RWPE1 (cell line): ENCODE data around the gene C19orf85.

Experiments
- CTCF ChIA-PET: fragments of 350-600 bp; sonication (Branson Sonifier 250); formaldehyde crosslinking; extraction: SDS; loops from one replicate; lab custom pipeline; 2021; lab: Yijun Ruan, JAX
- POLR2A ChIA-PET: fragments of 400-600 bp; formaldehyde crosslinking; extraction: SDS; loops from one replicate; lab custom pipeline; 2020; ENCODE audit warnings: antibody characterized with exemption; ENCODE audit not compliant: low non-redundant PET; lab: Yijun Ruan, JAX
- DNase-seq: peaks from one replicate; pipeline ENCODE4 v3.0.0; 2012; ENCODE audit warnings: low spot score
- H3K27ac ChIP-seq: fragments of 450-650 bp; 2 replicates; pipeline ENCODE4 v1.5.1; 2017
- TF ChIP-seq, protein P1 (sequence below): fragments of 450-650 bp; conservative IDR thresholded peaks from 2 replicates; pipeline ENCODE4 v1.5.1; 2017; ENCODE audit warnings: low read depth, mild to moderate bottlenecking

The C19orf85 gene

DNA sequence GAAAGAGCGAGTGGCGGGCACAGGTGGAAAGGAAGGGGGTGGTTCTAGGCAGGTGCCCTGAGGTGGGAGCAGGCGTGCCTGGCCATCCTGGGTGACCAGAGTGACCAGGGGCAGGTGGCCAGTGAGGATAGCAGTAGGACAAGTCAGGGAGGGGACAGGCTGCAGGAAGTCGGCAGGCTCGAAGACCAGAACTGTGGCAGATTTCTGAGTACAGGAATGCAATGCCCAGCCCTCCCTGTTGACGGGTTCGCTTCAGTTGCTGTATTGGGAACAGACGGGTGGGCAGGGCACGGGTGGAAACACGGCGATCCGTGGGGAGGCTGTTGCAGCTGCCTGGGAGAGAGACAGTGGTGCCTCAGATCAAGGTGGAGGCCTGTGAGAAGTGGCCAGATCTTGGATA lies 13.8 kb upstream of the C19orf85 start:
- TF ChIP-seq, protein P1, sequence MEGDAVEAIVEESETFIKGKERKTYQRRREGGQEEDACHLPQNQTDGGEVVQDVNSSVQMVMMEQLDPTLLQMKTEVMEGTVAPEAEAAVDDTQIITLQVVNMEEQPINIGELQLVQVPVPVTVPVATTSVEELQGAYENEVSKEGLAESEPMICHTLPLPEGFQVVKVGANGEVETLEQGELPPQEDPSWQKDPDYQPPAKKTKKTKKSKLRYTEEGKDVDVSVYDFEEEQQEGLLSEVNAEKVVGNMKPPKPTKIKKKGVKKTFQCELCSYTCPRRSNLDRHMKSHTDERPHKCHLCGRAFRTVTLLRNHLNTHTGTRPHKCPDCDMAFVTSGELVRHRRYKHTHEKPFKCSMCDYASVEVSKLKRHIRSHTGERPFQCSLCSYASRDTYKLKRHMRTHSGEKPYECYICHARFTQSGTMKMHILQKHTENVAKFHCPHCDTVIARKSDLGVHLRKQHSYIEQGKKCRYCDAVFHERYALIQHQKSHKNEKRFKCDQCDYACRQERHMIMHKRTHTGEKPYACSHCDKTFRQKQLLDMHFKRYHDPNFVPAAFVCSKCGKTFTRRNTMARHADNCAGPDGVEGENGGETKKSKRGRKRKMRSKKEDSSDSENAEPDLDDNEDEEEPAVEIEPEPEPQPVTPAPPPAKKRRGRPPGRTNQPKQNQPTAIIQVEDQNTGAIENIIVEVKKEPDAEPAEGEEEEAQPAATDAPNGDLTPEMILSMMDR: no peak
- ChIA-PET CTCF (interaction anchor here (0.9 to 1.2 kb wide), 2 partner anchors 11 to 47 kb away, joined by 5 to 6 read pairs; no protein-coding TSS in a partner anchor), POLR2A (interaction anchor here (0.6 to 1.2 kb wide), 2 partner anchors 26 to 91 kb away, joined by 3 read pairs; no protein-coding TSS in a partner anchor)
- peak overlapping the region; percentile 91 for H3K27ac ChIP-seq
- DNase-seq: no peak

DNA sequence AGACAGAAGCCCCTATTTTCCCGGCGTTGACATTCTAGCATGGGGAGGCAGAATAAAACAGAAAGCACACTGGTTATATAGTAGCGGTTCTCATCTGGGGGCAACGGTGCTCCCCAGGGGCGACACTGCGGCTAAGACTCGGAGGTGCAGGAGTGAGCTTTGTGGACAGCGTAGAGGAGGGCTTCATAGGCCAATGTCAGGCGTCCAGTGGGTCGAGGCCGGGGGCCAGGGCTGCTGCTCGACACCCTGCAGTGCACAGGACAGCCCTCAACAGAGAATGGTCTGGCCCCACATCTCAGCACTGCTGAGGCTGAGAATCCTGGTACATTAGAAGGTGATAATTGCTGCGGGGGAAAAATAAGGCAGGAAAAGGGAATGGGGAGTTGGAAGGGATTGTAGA lies 13.4 kb upstream of the C19orf85 start:
- POLR2A ChIA-PET: interaction anchor here (0.6 kb wide), 1 partner anchor 26 kb away, joined by 3 read pairs; no protein-coding TSS in a partner anchor

DNA sequence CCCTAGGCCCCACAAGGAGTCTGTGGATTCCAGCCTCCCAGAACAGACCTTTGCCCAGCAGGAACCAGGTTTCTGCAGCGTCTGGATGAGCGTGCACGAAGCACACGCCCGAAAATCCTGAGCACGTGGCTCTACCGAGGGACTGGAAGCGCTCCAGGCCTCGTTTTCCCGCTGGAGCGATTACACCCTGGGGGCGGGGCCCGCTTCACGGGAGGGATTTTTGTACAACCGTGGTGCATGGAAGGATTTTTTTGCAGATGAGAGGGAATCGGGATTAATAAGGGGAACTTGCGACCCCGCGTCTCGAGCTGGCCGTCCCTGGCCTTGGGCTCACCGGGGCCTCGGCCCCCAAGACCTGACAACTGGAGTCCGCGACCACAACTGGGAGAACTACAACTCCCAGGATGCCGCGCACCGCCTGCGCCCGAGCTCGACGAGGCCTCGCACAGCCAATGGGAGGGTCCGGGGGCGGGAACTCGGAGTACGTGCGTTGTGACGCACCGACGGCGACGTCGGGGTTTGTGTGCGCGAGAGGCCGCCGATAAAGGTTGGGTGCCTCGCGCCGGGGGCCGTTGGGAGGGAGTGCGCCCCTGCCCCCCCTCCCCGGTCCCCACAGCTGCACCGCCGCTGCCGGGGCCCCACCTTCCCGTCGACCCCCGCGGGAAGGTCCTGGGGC lies 11.7 kb upstream of the C19orf85 start, which contains the start of gene ZNF628:
ZNF628 (plus strand) TSS at position 518 of the 676 bp plus-strand sequence. CDS start 3,294 bp downstream, outside the sequence.
- peak within 1 kb of the TSS; percentile 91 for H3K27ac ChIP-seq
- ChIA-PET CTCF (interaction anchor here (1.1 to 1.7 kb wide), 3 partner anchors 8 to 27 kb away, joined by 3 to 10 read pairs (median 7); no protein-coding TSS in a partner anchor), POLR2A (interaction anchor here (0.9 to 1.0 kb wide), 3 partner anchors 9 to 148 kb away, joined by 3 to 4 read pairs (median 3); partner anchors contain the start of genes FIZ1, NAT14 and ZNF784)
- DNase-seq: peak; percentile 94
- TF ChIP-seq, protein P1: no peak

More for the DNA sequence above, 13.4 kb upstream of the C19orf85 start:
- TF ChIP-seq, protein P1: no peak
- peak overlapping the region; percentile 91 for H3K27ac ChIP-seq
- CTCF ChIA-PET: interaction anchor here (1.2 kb wide), 1 partner anchor 10 kb away, joined by 5 read pairs; no protein-coding TSS in a partner anchor
- DNase-seq: no peak

DNA sequence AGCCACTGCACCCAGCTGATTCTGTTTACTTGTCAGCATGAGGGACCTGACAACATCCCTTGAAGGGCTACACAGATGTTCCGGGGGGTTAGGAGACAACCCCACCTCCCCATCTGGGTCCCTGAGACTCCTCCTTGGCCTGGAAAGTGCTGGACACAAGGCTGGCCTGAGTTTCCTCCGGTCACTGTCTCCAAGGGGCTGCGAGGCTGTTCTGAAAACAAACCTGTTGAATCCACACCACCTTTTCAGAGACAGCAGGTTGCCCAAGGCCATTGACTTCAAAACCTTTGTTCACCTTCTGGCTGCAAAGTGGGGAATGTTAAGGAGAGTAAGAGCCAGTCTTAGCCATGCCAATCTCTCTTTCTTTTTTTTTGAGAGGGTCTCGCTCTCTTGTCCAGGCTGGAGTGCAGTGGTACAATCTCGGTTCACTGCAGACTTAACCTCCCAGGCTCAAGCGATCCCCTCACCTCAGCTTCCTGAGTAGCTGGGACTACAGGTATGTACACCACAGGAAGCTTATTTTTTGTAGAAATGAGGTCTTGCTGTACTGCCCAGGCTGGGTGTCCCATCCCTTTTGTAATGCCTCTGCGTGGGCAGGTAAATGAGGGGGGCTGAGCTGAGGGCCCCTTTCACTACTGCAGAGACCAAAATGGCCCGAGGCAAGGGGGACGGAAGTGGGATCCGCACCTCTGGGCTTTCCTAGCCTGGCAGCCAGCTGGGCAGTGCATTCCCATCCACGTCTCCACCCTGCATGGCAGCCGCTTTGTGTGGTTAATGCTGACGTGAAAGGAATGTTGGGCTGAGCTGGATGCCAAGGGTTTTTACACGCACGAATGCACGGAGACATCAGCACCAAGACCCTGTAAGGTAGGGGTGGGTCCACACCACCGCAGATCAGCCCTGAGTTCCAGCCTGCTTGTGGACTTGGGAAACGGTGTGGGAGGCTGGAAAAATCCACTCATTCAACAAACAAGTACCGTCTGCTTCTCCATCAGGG lies 10.0 kb upstream of the C19orf85 start:
- POLR2A ChIA-PET: no interaction called here
- TF ChIP-seq, protein P1: no peak
- H3K27ac ChIP-seq: peak overlapping the region; percentile 91
- no peak for DNase-seq
- CTCF ChIA-PET: no interaction called here

DNA sequence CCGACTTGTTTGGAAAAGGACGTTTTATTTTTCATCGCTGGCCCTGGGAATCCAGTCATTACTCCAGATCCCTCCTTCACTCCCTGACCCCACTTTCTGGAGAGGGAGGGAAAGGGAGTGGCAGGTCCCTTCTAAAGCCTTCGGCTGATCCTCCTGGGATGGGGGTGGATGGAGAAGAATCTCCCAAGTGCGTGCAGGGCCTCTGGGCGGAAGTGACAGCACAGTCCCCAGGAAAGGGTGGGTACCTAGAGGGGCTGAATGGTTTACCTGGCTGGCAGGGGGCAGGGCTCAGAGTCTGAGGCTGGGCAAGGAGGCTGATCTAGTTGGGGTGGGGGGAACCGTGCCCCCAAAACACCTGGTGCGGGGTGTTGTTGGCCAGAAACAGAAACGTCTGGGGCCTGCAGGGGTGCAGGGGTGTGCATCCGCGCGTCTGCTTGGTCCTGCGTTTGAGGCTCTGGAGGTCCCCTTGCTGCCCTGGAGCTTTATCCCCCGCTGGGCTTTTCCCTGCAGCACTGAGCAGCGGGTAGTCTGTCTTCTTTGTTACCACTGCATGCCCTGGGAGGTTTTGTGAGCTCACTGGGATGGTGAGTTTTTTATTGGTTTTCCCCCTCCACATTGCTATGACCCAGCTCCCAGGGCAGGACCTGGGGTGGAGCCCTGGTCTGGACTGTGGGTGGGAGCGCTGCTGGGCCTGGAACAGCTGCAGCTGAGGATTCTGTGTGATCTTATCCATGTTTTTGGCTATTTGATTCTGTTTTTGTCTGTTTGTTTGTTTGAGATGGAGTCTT lies 8.9 kb upstream of the C19orf85 start:
- ChIA-PET POLR2A (no interaction called here), CTCF (interaction anchor here (0.6 to 0.8 kb wide), 2 partner anchors 31 to 160 kb away, joined by 3 read pairs; no protein-coding TSS in a partner anchor)
- H3K27ac ChIP-seq: peak overlapping the region; percentile 91
- DNase-seq: no peak
- TF ChIP-seq, protein P1: no peak
